Body of pancreas (tissue), 4 donors: Measurements from ENCODE around the gene ARF5. TPM values are rescaled to one million over a fixed set of nuclear protein-coding genes. Genes with fewer than 3 reads are reported as not detected.

Experiments used
- ATAC-seq: fragments of 150-250 bp; one replicate; pipeline ENCODE4 v1.9.1; 2016
- DNase-seq, 4 donors: peaks; one replicate each; pipeline ENCODE4 v3.0.0-alpha.2; 2019
- H3K27ac ChIP-seq, 4 donors: fragments of 200-600 bp; sonication (generic); 1 replicate in 3 of 4; 2 replicates in 1 of 4; pipeline versions ENCODE4 v1.5.1 to v1.6.1; 2016 to 2019; ENCODE audit warnings: mild to moderate bottlenecking in 1 of 4, mixed read lengths in 1 of 4, moderate library complexity in 1 of 4
- H3K27me3 ChIP-seq, 2 donors: fragments of 200-600 bp; sonication (generic); one replicate each; pipeline ENCODE4 v1.6.0; 2016; ENCODE audit warnings: mild to moderate bottlenecking in 1 of 2
- H3K36me3 ChIP-seq, 2 donors: fragments of 200-600 bp; sonication (generic); replicated peaks in 1 of 2; 2 replicates each; pipeline ENCODE4 v1.5.1; 2016; ENCODE audit warnings: low read depth in 2 of 2; ENCODE audit not compliant: insufficient read depth in 1 of 2
- H3K4me1 ChIP-seq: fragments of 200-600 bp; sonication (generic); one replicate; pipeline ENCODE4 v1.6.0; 2016
- H3K4me3 ChIP-seq, 2 donors: fragments of 200-600 bp; sonication (generic); 1 replicate in 1 of 2; 2 replicates in 1 of 2; pipeline ENCODE4 v1.5.1; 2016 to 2019
- H3K9me3 ChIP-seq, 3 donors: fragments of 200-600 bp; sonication (generic); 1 replicate in 2 of 3; 2 replicates in 1 of 3; pipeline ENCODE4 v1.5.1; 2016
- POLR2A ChIP-seq, 3 donors: fragments of 450-650 bp; IDR thresholded peaks; one replicate each; pipeline ENCODE4 v1.6.1; 2016; ENCODE audit warnings: antibody characterized with exemption in 3 of 3, mild to moderate bottlenecking in 2 of 3
- WGBS, 2 donors: methylation state at CpG; one replicate each; pipeline ENCODE4 v1.1.5; 2017; 5-methylcytosine and 5-hydroxymethylcytosine counted together
- intact Hi-C: fragments of 100-400 bp; cut with DNase I; formaldehyde crosslinking; loops from one replicate; pipeline ENCODE4 v1.15.1; 2023
- total RNA-seq, 2 donors: library from RNA; depleted of rRNA; stranded (reverse); fragments of >200 nt; gene quantifications; one replicate each; pipeline ENCODE4 v1.1.0, GENCODE V29; 2016
- TF ChIP-seq, protein P1 (sequence below), 7 experiments: fragments of 450-650 bp in 4 of 7; fragments of 200-600 bp in 3 of 7; sonication (generic) in 3 of 7; IDR thresholded peaks; one replicate each; pipeline ENCODE4 v1.5.1; 2016 to 2019; ENCODE audit warnings: antibody characterized with exemption in 7 of 7

Gene ARF5
- total RNA-seq, 2 donors from 2014 or later = 107 to 132 TPM

DNA sequence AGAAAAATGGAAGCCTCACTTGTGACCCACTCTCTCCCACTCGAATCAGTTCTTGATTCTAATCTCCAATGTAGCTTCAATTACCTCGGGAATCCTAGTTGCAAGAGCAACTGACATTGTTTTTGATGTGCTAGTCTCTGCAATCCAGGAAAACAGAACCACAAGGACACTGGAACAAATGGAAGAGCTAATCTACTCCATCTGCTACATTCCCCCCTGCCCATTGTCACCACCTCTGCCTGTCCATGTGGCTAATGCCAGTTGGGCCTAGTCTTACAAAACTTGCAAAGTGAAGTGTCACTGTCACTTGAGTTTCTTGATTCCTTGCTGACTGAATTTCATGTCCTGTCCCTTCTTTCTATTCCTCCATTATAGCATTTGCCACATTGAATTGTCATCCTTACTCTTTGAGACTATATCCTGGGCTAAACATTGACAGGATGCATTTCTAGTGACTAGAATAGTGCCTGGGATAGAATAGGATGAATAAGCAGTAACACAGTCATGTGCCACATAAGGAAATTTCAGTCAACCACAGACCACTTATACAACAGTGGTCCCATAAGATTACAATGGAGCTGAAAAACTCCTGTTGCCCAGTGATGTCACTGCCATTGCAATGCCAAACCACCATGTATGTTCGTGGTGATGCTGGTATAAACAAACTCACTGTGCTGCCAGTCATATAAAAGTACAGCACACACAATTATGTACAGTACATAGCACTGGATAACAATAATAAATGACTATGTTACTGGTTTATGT, 16.3 kb upstream of the ARF5 start:
- no peaks in the 10 kb centered on the region for H3K27me3 ChIP-seq
- H3K4me1 ChIP-seq = no peaks in the 10 kb centered on the region
- WGBS, 2 donors = 75 to 80% methylated on average over 3 of the region's 3 CpGs
- H3K4me3 ChIP-seq = no peak overlapping the region
- intact Hi-C loops = no loop called here
- no peaks in the 10 kb centered on the region for H3K36me3 ChIP-seq
- ATAC-seq (no peak), DNase-seq (no peak)
- no peaks in the 10 kb centered on the region for H3K9me3 ChIP-seq
- TF ChIP-seq, protein P1, sequence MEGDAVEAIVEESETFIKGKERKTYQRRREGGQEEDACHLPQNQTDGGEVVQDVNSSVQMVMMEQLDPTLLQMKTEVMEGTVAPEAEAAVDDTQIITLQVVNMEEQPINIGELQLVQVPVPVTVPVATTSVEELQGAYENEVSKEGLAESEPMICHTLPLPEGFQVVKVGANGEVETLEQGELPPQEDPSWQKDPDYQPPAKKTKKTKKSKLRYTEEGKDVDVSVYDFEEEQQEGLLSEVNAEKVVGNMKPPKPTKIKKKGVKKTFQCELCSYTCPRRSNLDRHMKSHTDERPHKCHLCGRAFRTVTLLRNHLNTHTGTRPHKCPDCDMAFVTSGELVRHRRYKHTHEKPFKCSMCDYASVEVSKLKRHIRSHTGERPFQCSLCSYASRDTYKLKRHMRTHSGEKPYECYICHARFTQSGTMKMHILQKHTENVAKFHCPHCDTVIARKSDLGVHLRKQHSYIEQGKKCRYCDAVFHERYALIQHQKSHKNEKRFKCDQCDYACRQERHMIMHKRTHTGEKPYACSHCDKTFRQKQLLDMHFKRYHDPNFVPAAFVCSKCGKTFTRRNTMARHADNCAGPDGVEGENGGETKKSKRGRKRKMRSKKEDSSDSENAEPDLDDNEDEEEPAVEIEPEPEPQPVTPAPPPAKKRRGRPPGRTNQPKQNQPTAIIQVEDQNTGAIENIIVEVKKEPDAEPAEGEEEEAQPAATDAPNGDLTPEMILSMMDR (IDR thresholded peaks at IDR 0.05) = no peak
- TF ChIP-seq POLR2A (IDR thresholded peaks at IDR 0.05) = no peak
- H3K27ac ChIP-seq = no peak overlapping the region

DNA sequence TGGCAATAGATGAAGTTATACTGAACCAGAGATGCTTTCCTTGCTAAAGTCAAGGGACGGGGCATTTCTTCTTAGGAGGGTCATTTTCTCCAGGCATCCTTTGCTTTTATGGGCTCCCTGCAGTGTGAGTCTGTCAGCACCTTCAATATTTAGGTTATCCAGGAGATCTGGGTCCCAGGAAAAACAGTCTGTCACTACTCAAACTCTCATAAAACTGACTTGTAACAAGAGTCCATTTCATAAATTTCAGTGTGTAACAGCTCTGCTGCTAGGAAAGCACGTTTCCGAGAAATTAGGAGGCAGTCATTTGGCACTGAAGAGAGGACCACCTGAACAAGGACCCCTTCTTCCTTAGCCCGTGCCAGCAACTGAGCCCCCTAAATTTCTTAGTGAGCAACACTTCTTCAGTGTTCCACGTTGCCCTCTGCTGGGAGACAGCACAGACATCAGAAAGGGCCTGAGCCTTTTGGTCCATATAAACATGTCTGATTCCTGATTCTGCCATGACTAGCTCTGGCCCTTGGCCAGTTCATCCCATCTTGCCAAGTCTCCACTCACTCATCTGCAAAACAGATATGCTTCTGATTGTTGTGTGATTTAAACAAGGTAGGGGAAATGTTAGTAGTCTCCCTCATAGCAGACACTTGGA, 10.1 kb upstream of the ARF5 start:
- TF ChIP-seq, protein P1 (IDR thresholded peaks at IDR 0.05) = no peak
- no peak for TF ChIP-seq POLR2A (IDR thresholded peaks at IDR 0.05)
- no peak overlapping the region for H3K27ac ChIP-seq
- H3K27me3 ChIP-seq = no peaks in the 10 kb centered on the region
- H3K36me3 ChIP-seq = peaks cover 0 to 6% of the 10 kb centered on the region in 2 donors
- H3K9me3 ChIP-seq = no peaks in the 10 kb centered on the region
- H3K4me1 ChIP-seq = peaks cover 27% of the 10 kb centered on the region
- ATAC-seq (no peak), DNase-seq (peak in 1 of 4 donors; percentile 12)
- H3K4me3 ChIP-seq = no peak overlapping the region
- 81 to 85% methylated on average over 5 of the region's 5 CpGs for WGBS, 2 donors
- intact Hi-C loops = no loop called here

DNA sequence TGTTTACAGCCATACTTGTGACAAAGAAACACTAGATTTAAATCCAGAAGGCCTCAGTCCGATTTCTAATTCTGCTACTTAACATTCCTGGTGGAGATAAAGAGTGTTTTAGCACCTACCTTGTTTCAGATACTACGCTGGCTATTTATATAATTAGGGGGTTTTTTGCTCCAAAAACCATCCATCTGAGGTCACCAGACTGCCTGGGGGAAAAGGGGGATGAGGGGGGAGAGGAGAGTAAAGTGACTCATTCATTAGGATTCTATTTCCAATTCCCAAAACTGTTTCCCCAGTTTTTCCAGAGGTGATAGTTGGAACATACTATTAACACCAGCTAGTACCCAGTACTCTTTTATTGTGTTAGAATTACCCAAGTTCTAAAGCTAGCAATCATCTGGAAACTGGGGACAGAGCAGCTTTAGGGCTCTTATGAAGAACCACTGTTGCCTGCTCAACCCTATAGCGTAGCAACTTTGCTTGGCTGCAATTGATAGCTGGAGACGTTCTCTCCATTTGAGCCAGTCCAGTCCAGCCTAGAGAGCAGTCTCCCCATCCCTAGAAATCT, 9.4 kb upstream of the ARF5 start:
- peaks cover 34% of the 10 kb centered on the region for H3K4me1 ChIP-seq
- no peak overlapping the region for H3K27ac ChIP-seq
- intact Hi-C loops = no loop called here
- DNase-seq (no peak), ATAC-seq (no peak)
- WGBS, 2 donors = 87 to 89% methylated on average over 4 of the region's 4 CpGs
- no peak for TF ChIP-seq POLR2A (IDR thresholded peaks at IDR 0.05)
- TF ChIP-seq, protein P1 (IDR thresholded peaks at IDR 0.05) = no peak
- H3K4me3 ChIP-seq = no peak overlapping the region
- no peaks in the 10 kb centered on the region for H3K27me3 ChIP-seq
- H3K9me3 ChIP-seq = no peaks in the 10 kb centered on the region
- peaks cover 0 to 6% of the 10 kb centered on the region in 2 donors for H3K36me3 ChIP-seq

DNA sequence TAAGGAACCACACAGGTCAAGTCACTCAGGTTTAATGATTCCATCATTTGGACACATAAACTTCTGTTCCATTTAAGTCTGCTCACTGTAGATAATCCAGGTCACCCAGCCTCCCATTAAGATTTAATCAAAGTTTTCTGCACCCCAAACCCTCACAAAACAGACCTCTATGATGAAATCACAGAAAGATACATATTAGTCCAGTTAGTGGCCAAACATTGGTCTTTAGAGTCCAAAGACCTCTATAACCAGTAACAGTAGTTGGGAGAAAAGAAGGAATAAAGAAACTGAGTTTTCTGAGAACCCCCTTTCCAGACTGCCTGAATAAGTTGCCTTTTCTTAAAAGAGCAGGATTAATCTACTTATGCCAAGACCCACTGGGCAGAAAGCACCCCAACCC, 7.6 kb upstream of the ARF5 start:
- DNase-seq = no peak
- no peak for TF ChIP-seq POLR2A (IDR thresholded peaks at IDR 0.05)
- H3K27ac ChIP-seq = no peak overlapping the region
- peaks cover 45% of the 10 kb centered on the region for H3K4me1 ChIP-seq
- no peaks in the 10 kb centered on the region for H3K9me3 ChIP-seq
- no peak overlapping the region for H3K4me3 ChIP-seq
- H3K27me3 ChIP-seq = no peaks in the 10 kb centered on the region
- H3K36me3 ChIP-seq = peaks cover 0 to 6% of the 10 kb centered on the region in 2 donors
- intact Hi-C loops = no loop called here
- no peak for ATAC-seq

DNA sequence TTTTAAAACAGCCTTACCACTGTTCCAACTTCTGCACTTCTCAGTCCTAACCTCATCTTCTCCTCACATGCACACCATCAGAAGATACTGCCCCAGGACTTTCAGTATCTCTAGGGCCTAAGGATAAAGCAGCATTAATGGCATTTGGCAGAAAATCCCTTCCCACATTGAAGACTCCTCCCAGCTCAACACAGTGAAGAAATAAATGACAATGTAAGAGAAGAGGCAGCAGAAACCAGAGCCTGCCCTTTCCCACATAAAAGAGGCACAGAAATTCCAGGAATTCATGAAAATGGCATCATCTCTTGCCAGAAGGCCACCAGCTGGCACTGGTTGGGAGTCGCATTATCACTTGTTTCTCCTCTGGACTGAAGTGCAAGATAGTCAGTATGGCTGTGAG, 6.5 kb upstream of the ARF5 start:
- Histone ChIP-seq H3K27ac (no peak overlapping the region), H3K9me3 (no peaks in the 10 kb centered on the region), H3K4me1 (peaks cover 55% of the 10 kb centered on the region), H3K27me3 (no peaks in the 10 kb centered on the region), H3K36me3 (peaks cover 0 to 6% of the 10 kb centered on the region in 2 donors), H3K4me3 (no peak overlapping the region)
- DNase-seq (no peak), ATAC-seq (no peak)
- intact Hi-C loops = no loop called here
- TF ChIP-seq, protein P1 (IDR thresholded peaks at IDR 0.05) = no peak
- TF ChIP-seq POLR2A (IDR thresholded peaks at IDR 0.05) = no peak
- 79 to 100% methylated on average over 1 of the region's 1 CpG for WGBS, 2 donors
